Testis (tissue), 2 donors: ENCODE results near the gene SLIT3.

ENCODE experiments used
- POLR2A ChIP-seq: fragments of 450-650 bp; IDR thresholded peaks from one replicate; pipeline ENCODE4 v1.6.1; 2017; ENCODE audit warnings: antibody characterized with exemption, mild to moderate bottlenecking, moderate library complexity
- TF ChIP-seq, protein P1 (sequence below), 3 experiments: fragments of 450-650 bp in 2 of 3; fragments of 200-600 bp in 1 of 3; sonication (generic) in 1 of 3; IDR thresholded peaks; one replicate each; pipeline ENCODE4 v1.5.1; 2016 to 2019; ENCODE audit warnings: antibody characterized with exemption in 3 of 3, mild to moderate bottlenecking in 2 of 3, moderate library complexity in 1 of 3

DNA sequence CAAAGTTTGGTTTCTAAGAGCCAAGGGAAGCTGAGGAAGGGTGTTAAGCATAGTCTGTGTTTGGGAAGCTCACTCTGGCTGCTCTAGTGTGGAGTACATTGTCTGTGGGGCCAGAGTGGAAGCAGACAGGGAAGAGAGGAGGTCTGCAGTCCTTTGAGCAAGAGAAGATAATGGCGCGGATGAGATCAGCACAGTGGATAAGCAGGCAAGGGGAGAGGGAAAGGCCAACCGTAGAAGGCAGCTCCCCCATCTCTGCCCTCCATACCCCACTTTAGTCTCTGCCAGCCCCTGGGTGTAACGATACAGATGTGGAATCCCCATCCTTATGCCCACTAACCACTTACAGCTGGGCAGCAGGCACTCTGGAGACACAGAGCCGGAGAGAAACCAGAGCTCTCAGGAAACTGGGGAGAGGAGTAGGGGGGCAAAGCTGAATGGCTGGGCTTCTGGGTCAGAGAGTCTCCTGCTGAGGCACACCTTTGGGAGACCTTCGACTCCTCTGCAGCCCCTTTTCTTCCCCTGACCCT lies 75.0 kb downstream of the SLIT3 start:
- no peak for TF ChIP-seq POLR2A
- TF ChIP-seq, protein P1, sequence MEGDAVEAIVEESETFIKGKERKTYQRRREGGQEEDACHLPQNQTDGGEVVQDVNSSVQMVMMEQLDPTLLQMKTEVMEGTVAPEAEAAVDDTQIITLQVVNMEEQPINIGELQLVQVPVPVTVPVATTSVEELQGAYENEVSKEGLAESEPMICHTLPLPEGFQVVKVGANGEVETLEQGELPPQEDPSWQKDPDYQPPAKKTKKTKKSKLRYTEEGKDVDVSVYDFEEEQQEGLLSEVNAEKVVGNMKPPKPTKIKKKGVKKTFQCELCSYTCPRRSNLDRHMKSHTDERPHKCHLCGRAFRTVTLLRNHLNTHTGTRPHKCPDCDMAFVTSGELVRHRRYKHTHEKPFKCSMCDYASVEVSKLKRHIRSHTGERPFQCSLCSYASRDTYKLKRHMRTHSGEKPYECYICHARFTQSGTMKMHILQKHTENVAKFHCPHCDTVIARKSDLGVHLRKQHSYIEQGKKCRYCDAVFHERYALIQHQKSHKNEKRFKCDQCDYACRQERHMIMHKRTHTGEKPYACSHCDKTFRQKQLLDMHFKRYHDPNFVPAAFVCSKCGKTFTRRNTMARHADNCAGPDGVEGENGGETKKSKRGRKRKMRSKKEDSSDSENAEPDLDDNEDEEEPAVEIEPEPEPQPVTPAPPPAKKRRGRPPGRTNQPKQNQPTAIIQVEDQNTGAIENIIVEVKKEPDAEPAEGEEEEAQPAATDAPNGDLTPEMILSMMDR (IDR thresholded peaks at IDR 0.05) = no peak
